ENCODE results near the gene HIVEP1.

Gene HIVEP1

DNA sequence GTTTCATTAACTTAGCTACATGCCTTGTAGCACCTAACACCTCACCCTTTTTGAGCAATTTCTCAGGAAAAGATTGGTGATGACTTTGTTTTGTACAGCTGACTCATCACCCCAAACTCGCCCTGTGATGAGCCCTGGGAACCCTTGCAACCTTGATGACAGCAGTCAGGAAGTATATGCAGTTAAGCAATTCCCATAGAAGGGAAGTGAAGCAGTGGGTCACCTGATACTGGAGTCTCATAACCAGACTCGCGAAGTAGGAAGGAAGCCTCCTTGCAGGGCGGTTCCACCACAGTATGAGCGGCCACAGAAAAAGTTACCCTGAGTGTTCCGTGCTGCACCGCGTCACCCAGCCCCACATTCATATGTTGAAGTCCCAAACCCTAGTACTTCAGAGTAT lies 196.1 kb downstream of the HIVEP1 start:
- Histone ChIP-seq H4K20me1 (no peaks in the 10 kb centered on the region), H3K4me1 (no peaks in the 10 kb centered on the region), H3K27me3 (no peaks in the 10 kb centered on the region), H3K36me3 (no peaks in the 10 kb centered on the region), H3K9me3 (no peaks in the 10 kb centered on the region), H3K4me2 (no peak overlapping the region), H3K27ac (no peak overlapping the region), H3K9ac (no peak overlapping the region), H3K4me3 (no peak overlapping the region)
- TF ChIP-seq Cebpa-rat (IDR thresholded peaks at IDR 0.05): no peak

DNA sequence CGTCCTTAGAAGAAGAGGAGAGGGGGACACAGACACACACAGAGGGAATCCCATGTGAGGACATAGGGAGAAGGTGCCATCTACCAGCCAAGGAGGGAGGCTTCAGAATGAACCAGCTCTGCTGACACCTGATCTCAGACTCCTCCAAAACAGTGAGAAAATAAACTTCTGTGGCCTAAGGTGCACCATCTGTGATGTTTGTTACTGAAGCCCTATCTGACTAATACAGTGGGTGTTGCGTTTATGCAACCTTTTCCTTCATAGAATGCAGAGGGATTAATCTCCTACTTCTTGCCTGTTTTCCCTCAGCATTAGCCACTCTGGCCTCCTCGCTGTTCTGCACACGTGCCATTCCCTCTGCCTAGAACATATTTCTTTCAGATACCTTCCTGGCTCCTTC lies 196.6 kb downstream of the HIVEP1 start:
- H3K27me3 ChIP-seq: no peaks in the 10 kb centered on the region
- no peak overlapping the region for H3K4me3 ChIP-seq
- no peak overlapping the region for H3K9ac ChIP-seq
- H4K20me1 ChIP-seq: no peaks in the 10 kb centered on the region
- H3K9me3 ChIP-seq: no peaks in the 10 kb centered on the region
- H3K4me1 ChIP-seq: no peaks in the 10 kb centered on the region
- TF ChIP-seq Cebpa-rat (IDR thresholded peaks at IDR 0.05): no peak
- no peak overlapping the region for H3K4me2 ChIP-seq
- no peak overlapping the region for H3K27ac ChIP-seq
- no peaks in the 10 kb centered on the region for H3K36me3 ChIP-seq

Measured in BLaER1 (cell line).